ENCODE measurements around the gene MEFV.
"Not testable (repeated sequence)": the region's sequence is repeated elsewhere in the genome, so short reads cannot be mapped to it uniquely, and the experiment has no call there.

Gene MEFV

DNA sequence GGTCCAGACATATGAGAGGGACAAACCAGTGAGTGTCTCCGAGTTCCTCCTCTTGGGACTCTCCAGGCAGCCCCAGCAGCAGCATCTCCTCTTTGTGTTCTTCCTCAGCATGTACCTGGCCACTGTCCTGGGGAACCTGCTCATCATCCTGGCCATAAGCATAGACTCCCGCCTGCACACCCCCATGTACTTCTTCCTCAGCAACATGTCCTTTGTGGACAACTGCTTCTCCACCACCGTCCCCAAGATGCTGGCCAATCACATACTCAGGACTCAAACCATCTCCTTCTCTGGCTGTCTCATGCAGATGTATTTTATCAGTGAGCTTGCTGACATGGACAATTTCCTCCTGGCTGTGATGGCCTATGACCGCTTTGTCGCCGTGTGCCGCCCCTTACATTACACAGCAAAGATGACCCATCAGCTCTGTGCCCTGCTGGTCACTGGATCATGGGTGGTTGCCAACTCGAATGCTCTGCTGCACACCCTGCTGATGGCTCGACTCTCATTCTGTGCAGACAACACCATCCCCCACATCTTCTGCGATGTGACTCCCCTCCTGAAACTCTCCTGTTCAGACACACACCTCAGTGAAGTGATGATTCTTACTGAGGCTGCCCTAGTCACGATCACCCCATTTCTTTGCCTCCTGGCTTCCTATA lies 40.7 kb downstream of the MEFV start:
- no peak for DNase-seq (ENCODE audit: low read depth)

DNA sequence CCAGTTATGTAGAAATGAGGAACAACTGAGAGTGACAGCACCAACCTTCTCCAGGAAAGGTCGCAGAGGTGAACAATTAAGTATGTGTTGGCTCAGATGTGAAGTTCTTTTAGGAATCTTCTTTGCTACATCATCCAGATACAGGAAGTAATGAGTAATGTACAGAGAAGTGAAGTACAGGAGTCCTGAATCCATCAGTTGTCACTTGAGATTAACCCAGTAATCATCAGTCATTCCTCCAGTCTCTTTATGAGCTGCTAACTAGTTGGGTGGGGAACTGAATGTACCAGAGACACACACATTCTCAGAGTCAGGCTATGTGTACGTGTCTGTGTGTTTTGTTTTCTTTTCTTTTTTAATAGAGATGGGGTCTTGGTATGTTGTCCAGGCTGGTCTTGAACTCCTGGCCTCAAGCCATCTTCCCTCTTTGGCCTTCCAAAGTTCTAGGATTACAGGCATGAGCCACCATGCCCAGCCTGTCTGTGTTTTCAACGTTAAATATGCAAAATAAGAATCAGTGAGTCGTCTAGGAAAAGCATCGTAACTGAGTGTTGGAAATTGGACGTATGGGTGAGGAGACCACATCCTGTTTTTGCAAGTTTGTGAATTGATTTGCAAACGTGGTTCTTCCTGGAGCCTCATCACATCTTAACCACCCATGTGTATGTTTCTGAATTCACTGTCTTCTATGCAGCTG lies 41.4 kb downstream of the MEFV start:
- no peak for DNase-seq (ENCODE audit: low read depth)

DNA sequence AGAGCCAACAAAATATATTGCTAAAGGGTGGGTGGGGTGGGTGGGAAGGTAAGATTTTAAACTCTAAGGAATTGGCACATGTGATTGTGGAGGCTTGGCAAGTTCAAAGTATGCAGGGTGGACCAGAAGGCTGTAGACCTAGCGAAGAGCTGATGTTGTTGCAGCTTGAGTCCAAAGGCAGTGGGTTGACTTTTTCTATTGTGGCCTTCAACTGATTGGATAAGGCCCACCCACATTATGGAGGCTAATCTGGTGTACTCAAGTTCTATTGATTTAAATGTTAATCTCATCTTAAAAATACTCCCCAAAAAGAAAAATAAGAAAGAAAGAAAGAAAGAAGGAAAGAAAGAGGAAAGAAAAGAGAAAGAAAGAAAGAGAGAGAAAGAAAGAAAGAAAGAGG lies 43.9 kb downstream of the MEFV start:
- DNase-seq (ENCODE audit: low read depth): no peak

GRCh38 chr16:3212006-3212405 lies 44.4 kb downstream of the MEFV start:
- DNase-seq (ENCODE audit: low read depth): no peak

DNA sequence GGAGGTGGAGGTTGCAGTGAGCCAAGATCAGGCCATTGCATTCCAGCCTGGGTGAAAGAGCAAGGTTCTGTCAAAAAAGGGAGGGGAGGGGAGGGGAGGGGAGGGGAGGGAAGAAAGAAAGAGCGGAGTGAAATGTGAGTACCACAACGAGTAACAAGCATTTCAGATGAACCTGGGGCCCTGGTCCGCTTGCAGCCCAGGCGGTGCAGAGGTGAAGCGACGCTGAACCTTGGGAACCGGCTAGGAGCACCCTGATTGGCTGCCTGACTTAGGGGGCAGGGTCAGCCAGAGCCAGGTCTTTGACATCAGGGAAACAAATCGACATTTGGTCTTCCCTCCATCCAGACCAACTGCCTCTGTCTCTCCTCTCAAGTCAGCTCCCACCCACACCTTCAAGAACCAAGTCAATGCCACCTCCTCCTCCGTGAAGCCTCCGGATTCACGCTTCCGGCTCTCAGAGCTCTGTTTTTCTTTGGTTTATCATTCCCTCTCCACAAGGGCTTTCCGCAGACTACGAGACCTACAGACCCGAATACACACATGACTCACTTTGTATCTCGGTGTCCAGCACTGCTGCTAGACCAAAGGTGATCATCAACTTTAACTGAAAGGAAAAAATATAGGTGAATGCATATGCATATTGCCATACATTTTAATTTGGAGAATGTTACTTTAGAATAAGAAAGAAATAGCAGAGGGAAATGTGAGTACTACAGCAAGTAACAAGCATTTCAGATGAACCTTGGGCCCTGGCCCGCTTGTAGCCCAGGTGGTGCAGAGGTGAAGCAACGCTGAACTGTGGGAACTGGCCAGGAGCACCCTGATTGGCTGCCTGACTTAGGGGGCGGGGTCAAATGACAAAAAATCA lies 49.1 kb downstream of the MEFV start:
- DNase-seq (ENCODE audit: low read depth): no peak

DNA sequence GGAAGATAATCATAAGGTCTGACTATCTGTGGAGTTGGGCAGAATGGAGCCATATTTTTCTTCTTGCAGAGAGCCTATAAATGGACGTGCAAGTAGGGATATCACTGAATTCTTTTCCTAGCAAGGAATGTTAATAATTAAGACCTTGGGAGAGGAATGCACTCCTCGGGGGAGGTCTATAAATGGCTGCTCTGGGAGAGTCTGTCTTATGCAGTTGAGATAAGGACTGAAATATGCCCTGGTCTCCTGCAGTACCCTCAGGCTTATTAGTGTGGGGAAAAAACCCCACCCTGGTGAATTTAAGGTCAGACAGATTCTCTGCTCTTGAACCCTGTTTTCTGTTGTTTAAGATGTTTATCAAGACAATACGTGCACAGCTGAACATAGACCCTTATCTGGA lies 50.5 kb downstream of the MEFV start:
- not testable (repeated sequence) for DNase-seq (ENCODE audit: low read depth)

DNA sequence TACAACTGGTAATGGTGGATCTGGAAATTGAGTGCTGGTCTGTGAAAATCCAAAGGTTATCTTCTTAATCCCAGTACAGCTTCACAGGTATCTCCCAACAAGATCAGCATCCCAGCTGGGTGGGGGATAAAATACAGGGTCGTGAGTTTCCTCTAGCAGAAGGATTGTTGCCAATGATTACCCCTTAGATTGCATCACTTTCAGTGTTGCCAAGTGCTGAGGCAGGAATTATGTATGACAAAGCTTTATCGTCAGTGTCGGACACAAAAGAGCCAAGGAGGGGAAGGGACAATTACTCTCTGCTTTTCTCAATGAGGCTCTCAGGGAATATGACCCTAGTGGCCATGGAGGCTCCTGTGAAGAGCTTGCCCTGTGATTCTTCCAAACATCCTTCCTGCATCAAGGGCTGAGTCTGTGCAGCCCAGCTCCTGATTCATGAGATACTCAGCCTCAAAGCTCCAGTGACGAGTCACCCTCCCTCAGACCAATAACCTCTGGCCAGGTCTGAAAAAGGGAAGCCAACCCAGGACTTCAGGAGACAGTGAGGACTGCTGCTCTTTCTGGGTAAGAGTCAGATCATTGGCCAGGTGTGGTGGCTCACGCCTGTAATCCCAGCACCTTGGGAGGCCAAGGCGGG lies 53.4 kb downstream of the MEFV start:
- no peak for DNase-seq (ENCODE audit: low read depth)

DNA sequence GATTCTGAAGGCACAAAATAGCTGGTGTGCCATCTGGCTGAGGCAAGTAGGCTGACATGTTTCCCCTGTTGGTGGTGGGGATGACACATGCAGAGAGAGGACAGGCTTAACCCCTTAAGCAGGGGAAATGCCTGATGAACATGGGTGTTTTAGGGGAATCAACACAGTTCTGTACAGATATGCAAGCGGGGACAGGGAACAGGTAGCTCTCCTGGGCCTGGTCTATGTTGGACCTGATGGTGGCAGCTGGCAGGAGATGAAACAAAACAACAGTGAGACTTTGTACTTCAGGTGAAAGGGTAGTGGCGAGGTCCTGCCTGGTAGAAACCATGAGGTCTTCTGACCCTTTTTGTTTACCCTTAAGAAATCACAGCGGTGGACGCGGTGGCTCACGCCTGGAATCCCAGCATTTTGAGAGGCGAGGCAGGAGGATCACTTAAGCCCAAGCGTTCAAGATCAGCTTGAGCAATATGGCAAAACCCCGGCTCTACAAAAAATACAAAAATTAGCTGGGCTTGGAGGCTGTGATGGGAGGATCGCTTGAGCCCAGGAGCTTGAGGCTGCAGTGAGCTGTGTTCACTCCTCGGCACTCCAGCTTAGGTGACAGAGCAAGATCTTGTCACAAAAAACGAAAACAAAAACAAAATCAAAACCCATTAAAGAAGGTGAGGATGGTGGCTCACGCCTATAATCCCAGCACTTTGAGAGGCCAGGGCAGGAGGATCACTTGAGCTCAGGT lies 57.9 kb downstream of the MEFV start:
- DNase-seq (ENCODE audit: low read depth): no peak

- not testable (repeated sequence) for DNase-seq (ENCODE audit: low read depth)
Measured at GRCh38 chr16:3197694-3198333, 58.6 kb downstream of the MEFV start.

DNA sequence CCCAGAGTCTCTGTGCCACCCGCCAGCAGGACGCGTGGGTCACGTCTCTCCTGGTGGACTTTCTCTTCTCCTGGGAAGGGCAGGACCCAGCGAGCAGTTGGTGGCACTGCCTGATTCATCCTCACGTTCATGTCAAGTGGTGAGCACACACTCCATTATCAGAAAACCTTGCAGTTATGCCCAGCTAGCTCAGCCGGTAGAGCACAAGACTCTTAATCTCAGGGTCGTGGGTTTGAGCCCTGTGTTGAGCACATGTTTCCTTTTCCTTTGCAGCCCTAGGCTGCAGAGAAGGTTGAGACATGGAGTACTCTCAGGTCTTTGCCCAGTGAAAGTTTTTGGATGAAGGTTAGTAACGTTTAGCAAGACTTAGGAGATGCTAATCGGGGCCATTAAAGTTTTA lies 60.5 kb downstream of the MEFV start:
- DNase-seq (ENCODE audit: low read depth): no peak

DNA sequence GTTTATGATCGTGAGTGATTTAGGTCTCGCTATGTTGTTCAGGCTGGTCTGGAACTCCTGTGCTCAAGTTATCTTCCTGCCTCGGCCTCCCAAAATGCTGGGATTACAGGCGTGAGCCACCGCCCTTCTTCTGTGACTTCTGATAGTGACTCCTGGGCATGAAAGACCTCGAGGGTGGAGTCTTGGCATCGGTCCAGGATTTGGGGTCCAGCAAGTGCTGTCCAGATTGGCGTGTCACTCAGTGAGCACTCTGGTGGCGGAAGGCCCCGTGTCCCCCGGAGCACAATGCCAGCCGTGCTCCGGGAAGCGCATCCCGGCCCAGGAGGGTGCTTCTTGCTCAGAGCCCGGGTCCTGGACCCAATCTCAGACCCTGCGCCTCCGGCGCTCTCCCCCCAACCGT lies 61.6 kb downstream of the MEFV start:
- DNase-seq (ENCODE audit: low read depth): no peak

DNA sequence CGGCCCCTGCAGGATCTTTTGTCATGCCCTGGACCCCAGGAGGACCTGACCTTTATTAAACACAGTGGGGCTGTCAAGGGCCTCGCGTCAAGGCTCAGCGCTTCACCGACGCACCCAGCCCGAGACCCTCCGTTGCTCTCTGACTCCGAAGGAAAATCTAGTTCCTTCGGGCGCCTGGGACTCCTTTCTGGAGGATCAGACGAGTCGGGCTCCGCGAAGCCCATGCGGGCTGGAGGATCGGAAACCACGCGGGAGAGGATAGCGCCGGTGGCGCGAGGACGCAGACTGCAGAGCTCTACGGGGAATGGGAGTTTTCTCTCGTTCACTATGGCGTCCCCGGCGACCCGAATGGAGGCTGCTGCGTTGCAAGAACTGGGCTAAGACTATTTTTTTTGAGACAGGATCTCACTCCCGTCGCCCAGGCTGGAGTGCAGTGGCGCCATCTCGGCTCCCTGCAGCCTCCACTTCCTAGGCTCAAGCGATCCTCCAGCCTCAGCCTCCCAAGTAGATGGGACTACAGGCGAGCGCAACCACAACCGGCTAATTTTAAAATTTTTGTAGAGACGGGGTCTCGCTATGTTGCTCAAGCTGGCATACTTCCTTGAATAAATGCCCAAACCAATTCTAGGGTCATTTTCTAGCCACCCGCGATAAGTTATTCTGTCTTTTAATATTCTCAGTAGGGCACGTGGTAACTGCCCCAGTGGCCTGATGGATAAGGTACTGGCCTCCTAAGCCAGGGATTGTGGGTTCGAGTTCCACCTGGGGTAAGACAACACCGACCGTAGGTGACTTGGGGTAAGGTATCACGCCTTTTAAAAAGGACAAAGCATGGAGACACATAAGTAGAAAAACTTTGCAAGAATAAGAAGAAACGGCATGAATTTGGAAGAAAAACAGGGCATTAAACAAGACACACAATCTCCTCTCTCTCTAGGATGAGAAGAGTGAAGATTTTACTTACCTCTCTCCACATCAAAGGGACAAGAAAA lies 62.9 kb downstream of the MEFV start:
- no peak for DNase-seq (ENCODE audit: low read depth)

GRCh38 chr16:3192476-3193019 lies 63.9 kb downstream of the MEFV start:
- DNase-seq (ENCODE audit: low read depth): no peak

All from stimulated activated CD8-positive, alpha-beta memory T cell treated with anti-CD3 and anti-CD28 coated beads, Interleukin-15, amount 100 ng/mL, for 1 hour (primary cell).